DMS53 (cell line): ENCODE results near the gene SOHLH1.

Experiments
- DNase-seq: peaks from one replicate; lab custom pipeline; 2025; lab: John Stamatoyannopoulos, UW

Gene SOHLH1, protein sequence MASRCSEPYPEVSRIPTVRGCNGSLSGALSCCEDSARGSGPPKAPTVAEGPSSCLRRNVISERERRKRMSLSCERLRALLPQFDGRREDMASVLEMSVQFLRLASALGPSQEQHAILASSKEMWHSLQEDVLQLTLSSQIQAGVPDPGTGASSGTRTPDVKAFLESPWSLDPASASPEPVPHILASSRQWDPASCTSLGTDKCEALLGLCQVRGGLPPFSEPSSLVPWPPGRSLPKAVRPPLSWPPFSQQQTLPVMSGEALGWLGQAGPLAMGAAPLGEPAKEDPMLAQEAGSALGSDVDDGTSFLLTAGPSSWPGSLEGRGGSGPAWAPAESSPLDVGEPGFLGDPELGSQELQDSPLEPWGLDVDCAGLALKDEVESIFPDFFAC

GRCh38 chr9:135699440-135699839, at the start of gene SOHLH1:
Gene SOHLH1, minus strand, starts transcription at chr9:135699481. Its CDS starts 14 bp downstream, at chr9:135699467.
- no peak for DNase-seq

GRCh38 chr9:135748676-135749075, 49.4 kb upstream of the SOHLH1 start:
- no peak for DNase-seq

GRCh38 chr9:135747311-135747710, 48.0 kb upstream of the SOHLH1 start:
- no peak for DNase-seq

GRCh38 chr9:135746565-135746964, 47.3 kb upstream of the SOHLH1 start:
- DNase-seq: no peak

DNA sequence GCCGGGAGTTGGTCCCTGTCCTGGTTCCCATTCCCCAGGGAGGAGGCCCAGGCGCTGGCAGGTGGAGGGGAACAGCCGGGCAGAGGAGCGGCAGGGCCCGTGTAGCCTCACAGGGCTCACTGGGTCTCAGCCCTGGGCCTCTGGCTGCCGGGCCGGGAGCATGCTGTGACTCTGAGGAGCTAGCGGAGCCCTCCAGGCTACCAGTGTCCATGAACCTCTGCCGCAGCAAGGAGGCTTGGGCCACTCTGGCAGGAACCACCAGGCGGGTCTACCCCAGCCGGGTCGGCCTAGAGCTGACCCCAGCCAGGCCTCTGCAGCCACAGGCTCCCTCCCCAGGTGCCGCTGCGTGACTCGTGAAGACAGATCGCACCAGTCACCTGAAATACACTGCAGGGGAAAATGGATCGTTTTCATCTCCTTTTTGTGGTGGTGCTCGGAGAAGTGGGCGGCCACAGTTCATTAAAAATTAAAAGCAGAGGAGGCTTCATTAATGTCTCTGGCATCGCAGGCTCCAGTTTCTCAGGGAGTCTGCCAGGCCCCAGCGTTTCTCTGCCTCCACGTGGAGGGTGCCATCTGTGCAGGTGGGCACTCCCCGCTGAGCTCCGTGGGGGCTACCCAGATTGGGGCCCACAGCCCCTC, 46.5 kb upstream of the SOHLH1 start:
- DNase-seq: no peak

DNA sequence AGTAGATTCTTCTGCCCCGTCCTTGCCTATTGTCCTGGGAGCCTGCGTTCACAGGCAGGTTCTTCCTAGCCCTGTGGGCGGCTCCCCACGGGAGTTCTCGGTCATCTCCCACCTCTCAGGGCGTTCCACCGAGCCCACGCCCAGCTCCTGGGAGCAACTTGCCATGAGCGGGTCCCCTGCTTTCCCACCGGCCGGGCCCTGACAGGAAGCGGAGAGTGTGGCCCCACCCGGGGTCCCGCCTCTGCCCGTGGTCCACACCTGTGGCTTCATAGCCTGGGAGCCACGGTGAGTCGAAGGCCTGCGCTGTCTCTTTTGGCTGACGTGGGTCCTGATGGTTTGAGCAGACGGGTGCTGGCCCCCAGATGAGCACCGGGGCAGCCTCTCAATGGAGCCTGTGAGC, 45.9 kb upstream of the SOHLH1 start:
- no peak for DNase-seq

- no peak for DNase-seq
Observed at GRCh38 chr9:135744333-135745070, 45.2 kb upstream of the SOHLH1 start.

DNA sequence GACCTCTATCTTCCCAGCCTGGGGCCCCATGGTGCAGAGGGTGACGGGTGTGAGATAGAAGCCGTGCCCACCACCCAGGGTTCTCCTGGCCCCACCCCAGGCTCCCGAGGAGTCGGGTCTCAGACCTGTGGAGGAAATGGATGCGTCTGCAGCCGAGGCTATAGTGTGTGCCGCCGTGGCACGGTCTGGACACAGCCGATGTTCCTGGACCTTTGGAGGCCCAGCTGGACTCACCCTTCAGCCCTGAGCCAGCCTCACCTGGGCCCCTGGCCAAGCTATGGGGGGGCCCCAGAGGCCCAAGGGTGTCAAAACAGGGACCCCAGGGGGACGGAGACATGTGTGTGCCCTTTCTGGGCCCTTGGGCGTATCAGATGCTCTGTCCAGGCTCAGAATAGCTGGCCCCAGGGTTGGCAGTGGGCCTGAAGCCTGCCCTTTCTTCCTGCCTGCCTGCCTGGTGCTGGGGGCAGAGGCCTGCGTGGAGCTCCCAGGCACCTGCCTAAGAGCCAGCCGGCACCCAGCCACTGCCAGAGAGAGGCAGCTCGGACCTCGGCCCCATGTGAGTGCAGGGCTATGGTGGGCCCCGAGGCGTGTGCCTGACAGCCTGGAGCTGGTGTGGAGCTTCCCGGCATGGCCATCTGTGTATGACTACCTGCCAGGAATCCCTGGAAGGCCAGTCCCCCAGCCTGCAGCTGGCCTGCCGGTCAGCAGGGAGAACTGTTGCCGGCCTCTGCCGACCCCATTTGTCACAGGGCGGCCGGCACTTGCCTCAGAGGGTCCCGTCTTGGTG, 44.5 kb upstream of the SOHLH1 start:
- no peak for DNase-seq

DNA sequence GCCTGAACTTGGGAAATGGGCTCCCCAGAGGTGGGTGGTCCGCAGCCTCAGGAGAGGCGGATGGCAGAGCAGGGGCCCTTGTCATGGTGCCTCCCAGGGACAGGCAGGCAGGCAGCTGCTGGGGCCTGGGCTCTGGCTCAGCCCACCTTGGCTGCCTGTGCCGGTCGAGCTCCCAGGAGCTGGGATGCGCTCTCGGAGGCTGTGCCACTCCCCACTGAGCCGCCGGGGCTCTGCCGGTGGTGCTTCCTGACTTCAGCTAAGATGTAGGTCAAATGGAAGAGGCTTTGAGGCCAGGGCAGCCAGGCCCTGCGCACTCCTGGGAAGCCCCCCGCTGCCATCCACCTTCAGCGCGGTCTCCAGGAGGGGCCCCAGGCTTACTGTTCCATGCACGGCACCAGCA, 43.7 kb upstream of the SOHLH1 start:
- no peak for DNase-seq

GRCh38 chr9:135741276-135742219, 42.3 kb upstream of the SOHLH1 start:
- DNase-seq: peak; percentile 53

GRCh38 chr9:135739271-135740220, 40.3 kb upstream of the SOHLH1 start:
- DNase-seq: no peak

- DNase-seq: peak; percentile 15
Observed at GRCh38 chr9:135737840-135738521, 38.7 kb upstream of the SOHLH1 start.

- no peak for DNase-seq
Observed at GRCh38 chr9:135736979-135737839, 37.9 kb upstream of the SOHLH1 start.

GRCh38 chr9:135736272-135736978, 37.1 kb upstream of the SOHLH1 start:
- no peak for DNase-seq

GRCh38 chr9:135734616-135735144, 35.4 kb upstream of the SOHLH1 start:
- peak; percentile 29 for DNase-seq

DNA sequence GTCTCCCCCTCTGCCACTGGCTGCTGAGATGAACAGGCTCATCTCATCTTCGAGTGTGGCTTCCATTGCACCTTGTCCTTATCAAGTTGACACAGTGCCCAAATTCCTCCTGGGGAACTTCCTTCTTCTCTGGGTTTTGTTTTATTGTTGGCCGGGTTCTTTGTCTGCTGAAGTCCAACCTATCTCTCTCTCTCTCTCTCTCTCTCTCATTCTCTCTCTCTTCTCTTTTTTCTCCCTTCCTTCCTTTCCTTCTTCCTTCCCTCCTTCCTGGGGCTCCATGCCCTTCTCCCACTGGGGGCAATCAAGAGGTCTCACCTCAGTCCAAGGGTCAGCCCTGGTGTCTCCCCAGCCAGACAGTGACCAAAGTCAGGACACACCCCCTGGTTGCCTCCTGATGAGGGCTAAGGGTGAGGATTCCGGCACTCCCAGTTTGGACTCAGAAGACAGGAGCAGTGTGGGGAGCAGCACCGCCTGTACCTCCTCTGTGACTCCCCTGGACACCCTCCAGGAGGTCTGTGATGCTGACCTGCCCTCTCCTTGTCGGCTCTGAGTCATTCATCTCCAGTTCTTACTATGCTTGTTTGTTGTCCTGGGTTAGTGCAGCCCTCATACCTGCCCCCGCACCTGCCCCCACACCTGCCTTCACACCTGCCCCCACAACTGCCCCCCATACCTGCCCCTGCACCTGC, 33.4 kb upstream of the SOHLH1 start:
- DNase-seq: no peak

DNA sequence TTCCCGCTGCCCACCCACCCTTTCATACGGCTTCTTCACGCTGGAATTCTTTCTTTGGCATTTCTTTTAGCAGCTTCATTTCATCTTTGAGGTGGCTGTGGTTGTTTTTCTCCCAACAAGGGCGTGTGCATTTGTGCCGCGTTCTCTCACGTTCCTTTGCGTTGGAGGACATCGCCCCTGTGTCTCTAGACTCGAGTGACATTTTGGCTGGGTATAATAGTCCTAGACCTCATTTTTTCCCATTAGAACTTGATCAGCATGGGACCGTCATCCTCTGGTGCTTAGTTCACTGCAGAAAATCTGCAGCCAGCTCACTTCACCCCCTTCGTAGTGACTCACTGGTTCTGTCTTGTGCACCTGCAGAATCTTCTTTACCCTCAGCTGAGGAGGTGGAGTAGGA, 32.2 kb upstream of the SOHLH1 start:
- no peak for DNase-seq
